ENCODE measurements around the gene TMEM151B. TPM values are rescaled to one million over a fixed set of nuclear protein-coding genes. Genes with fewer than 3 reads are reported as not detected.
"Not testable (repeated sequence)": the region's sequence is repeated elsewhere in the genome, so short reads cannot be mapped to it uniquely, and the experiment has no call there.

TMEM151B gene
- total RNA-seq, 1 experiment from 2014 or later, result not detected

GRCh38 chr6:44321210-44321609, 51.0 kb downstream of the TMEM151B start:
- H3K9me2 ChIP-seq (replicated peaks; ENCODE audit: low read length), result no peaks in the 10 kb centered on the region
- intact Hi-C loops (cut with micrococcal nuclease), result no loop called here
- BruUV-seq (replicated peaks), result no TSS peak
- peaks cover 43% of the 10 kb centered on the region for H3K27me3 ChIP-seq (ENCODE audit: low read length)
- no peaks in the 10 kb centered on the region for H3K36me3 ChIP-seq (ENCODE audit: low read depth, low read length)
- ATAC-seq, result no peak
- no peaks in the 10 kb centered on the region for H4K20me1 ChIP-seq (ENCODE audit: low read length)
- no peaks in the 10 kb centered on the region for H3K9me3 ChIP-seq (ENCODE audit: low read length)
- ChIA-PET POLR2A (ENCODE audit: unreplicated experiment) (no interaction called here), CTCF (no interaction called here)
- TF ChIP-seq EZH2 (IDR thresholded peaks at IDR 0.05; ENCODE audit: low read length, unreplicated experiment) (no peak), CTCF (conservative IDR thresholded peaks at IDR 0.05; ENCODE audit: low read depth, low read length) (no peak), EZH2phosphoT487 (IDR thresholded peaks at IDR 0.05; ENCODE audit: borderline replicate concordance, low read length) (no peak)
- no peak overlapping the region for H3K4me3 ChIP-seq (ENCODE audit: low read length)
- no peak overlapping the region for H3K27ac ChIP-seq (ENCODE audit: low read length)
- no peak for DNase-seq
- H3K4me2 ChIP-seq (ENCODE audit: low read length), result no peak overlapping the region
- no peaks in the 10 kb centered on the region for H3K79me2 ChIP-seq (ENCODE audit: low read length)
- no peaks in the 10 kb centered on the region for H3F3A ChIP-seq (ENCODE audit: low read length, unreplicated experiment)
- H2AFZ ChIP-seq (ENCODE audit: low read length), result no peak overlapping the region
- H3K4me1 ChIP-seq (ENCODE audit: insufficient read depth, low read length), result no peaks in the 10 kb centered on the region
- no peak overlapping the region for H3K9ac ChIP-seq (ENCODE audit: low read length)

- Histone ChIP-seq H3K9me3 (ENCODE audit: low read length) (no peaks in the 10 kb centered on the region), H3F3A (ENCODE audit: low read length, unreplicated experiment) (no peaks in the 10 kb centered on the region), H3K27me3 (ENCODE audit: low read length) (peaks cover 24% of the 10 kb centered on the region), H4K20me1 (ENCODE audit: low read length) (no peaks in the 10 kb centered on the region), H3K36me3 (ENCODE audit: low read depth, low read length) (no peaks in the 10 kb centered on the region), H3K79me2 (ENCODE audit: low read length) (no peaks in the 10 kb centered on the region), H2AFZ (ENCODE audit: low read length) (no peak overlapping the region), H3K4me3 (ENCODE audit: low read length) (no peak overlapping the region), H3K4me2 (ENCODE audit: low read length) (no peak overlapping the region), H3K27ac (ENCODE audit: low read length) (no peak overlapping the region), H3K4me1 (ENCODE audit: insufficient read depth, low read length) (no peaks in the 10 kb centered on the region), H3K9ac (ENCODE audit: low read length) (no peak overlapping the region), H3K9me2 (replicated peaks; ENCODE audit: low read length) (no peaks in the 10 kb centered on the region)
- ATAC-seq (no peak), DNase-seq (no peak)
- intact Hi-C loops (cut with micrococcal nuclease), result no loop called here
- TF ChIP-seq EZH2 (IDR thresholded peaks at IDR 0.05; ENCODE audit: low read length, unreplicated experiment) (no peak), EZH2phosphoT487 (IDR thresholded peaks at IDR 0.05; ENCODE audit: borderline replicate concordance, low read length) (no peak), CTCF (conservative IDR thresholded peaks at IDR 0.05; ENCODE audit: low read depth, low read length) (no peak)
- ChIA-PET POLR2A (ENCODE audit: unreplicated experiment) (no interaction called here), CTCF (no interaction called here)
- BruUV-seq (replicated peaks), result no TSS peak
These were observed 56.8 kb downstream of the TMEM151B start for GRCh38 chr6:44327096-44327495.

- no peak overlapping the region for H2AFZ ChIP-seq (ENCODE audit: low read length)
- ATAC-seq (no peak), DNase-seq (no peak)
- intact Hi-C loops (cut with micrococcal nuclease), result no loop called here
- no peak overlapping the region for H3K9ac ChIP-seq (ENCODE audit: low read length)
- H3K4me1 ChIP-seq (ENCODE audit: insufficient read depth, low read length), result no peaks in the 10 kb centered on the region
- no peaks in the 10 kb centered on the region for H4K20me1 ChIP-seq (ENCODE audit: low read length)
- H3K36me3 ChIP-seq (ENCODE audit: low read depth, low read length), result no peaks in the 10 kb centered on the region
- TF ChIP-seq CTCF (conservative IDR thresholded peaks at IDR 0.05; ENCODE audit: low read depth, low read length), result no peak
- TF ChIP-seq EZH2phosphoT487 (IDR thresholded peaks at IDR 0.05; ENCODE audit: borderline replicate concordance, low read length), result no peak
- no peak for TF ChIP-seq EZH2 (IDR thresholded peaks at IDR 0.05; ENCODE audit: low read length, unreplicated experiment)
- H3K9me3 ChIP-seq (ENCODE audit: low read length), result no peaks in the 10 kb centered on the region
- no peaks in the 10 kb centered on the region for H3F3A ChIP-seq (ENCODE audit: low read length, unreplicated experiment)
- H3K27me3 ChIP-seq (ENCODE audit: low read length), result peaks cover 22% of the 10 kb centered on the region
- ChIA-PET POLR2A (ENCODE audit: unreplicated experiment) (no interaction called here), CTCF (no interaction called here)
- no peaks in the 10 kb centered on the region for H3K79me2 ChIP-seq (ENCODE audit: low read length)
- BruUV-seq (replicated peaks), result no TSS peak
- no peak overlapping the region for H3K27ac ChIP-seq (ENCODE audit: low read length)
- no peak overlapping the region for H3K4me2 ChIP-seq (ENCODE audit: low read length)
- no peak overlapping the region for H3K4me3 ChIP-seq (ENCODE audit: low read length)
- H3K9me2 ChIP-seq (replicated peaks; ENCODE audit: low read length), result no peaks in the 10 kb centered on the region
These were observed 57.5 kb downstream of the TMEM151B start for GRCh38 chr6:44327760-44328159.

GRCh38 chr6:44328203-44328602, 58.0 kb downstream of the TMEM151B start:
- DNase-seq; POLR2A ChIA-PET (ENCODE audit: unreplicated experiment); H3K9me3 ChIP-seq (ENCODE audit: low read length); H3K9ac ChIP-seq (ENCODE audit: low read length); H2AFZ ChIP-seq (ENCODE audit: low read length); H3K27ac ChIP-seq (ENCODE audit: low read length); H3K79me2 ChIP-seq (ENCODE audit: low read length); BruUV-seq (replicated peaks); intact Hi-C loops (cut with micrococcal nuclease); H3K36me3 ChIP-seq (ENCODE audit: low read depth, low read length); H3K4me2 ChIP-seq (ENCODE audit: low read length); H3F3A ChIP-seq (ENCODE audit: low read length, unreplicated experiment); H3K4me1 ChIP-seq (ENCODE audit: insufficient read depth, low read length); ATAC-seq; H4K20me1 ChIP-seq (ENCODE audit: low read length); CTCF ChIA-PET; H3K9me2 ChIP-seq (replicated peaks; ENCODE audit: low read length); H3K4me3 ChIP-seq (ENCODE audit: low read length): not testable (repeated sequence)
- peaks cover 20% of the 10 kb centered on the region for H3K27me3 ChIP-seq (ENCODE audit: low read length)

Data from PC-3 (cell line).